ENCODE results near the gene INO80B. TPM values are rescaled to one million over a fixed set of nuclear protein-coding genes. Genes with fewer than 3 reads are reported as not detected.

INO80B gene
- total and polyA plus RNA-seq, 9 of the 15 experiments (the other 6 are each of a cell fraction or from before 2014, with no cell fraction given) = 0.41 to 22.6 (median 9.0) TPM

DNA sequence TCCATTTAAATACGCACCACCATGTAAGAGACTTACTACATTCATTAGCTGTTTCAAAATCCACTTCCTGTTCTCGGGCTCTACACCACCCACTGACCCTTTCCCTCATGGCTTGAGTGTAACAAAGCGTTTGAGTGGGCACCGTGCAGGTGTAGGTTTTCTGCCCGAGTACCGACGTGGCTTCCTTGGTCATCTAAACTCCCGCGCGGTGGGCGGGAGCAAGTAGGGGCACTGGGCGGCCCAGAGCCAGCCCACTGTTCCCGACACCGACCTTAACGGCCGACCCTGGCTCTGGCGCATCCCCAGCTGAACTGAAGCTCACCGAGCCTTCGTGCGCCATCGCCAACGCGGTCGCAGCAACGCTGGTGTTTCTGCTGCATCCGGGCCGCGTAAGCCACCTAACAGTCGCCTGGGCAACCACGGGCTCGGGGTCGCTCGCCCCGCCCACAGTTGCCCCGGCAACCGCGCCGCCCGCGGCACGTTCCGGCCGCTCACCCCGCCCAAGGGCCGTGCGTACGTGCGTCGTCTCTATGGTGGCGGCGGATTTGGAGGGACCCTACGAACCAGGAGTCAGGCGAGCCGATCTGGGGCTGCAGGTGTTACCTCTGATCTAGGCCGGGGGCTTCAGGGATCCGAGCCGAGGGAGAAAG lies 33.5 kb upstream of the INO80B start, which contains the start of the genes C2orf81 and WDR54 (continued):
- TF ChIP-seq, protein P1, sequence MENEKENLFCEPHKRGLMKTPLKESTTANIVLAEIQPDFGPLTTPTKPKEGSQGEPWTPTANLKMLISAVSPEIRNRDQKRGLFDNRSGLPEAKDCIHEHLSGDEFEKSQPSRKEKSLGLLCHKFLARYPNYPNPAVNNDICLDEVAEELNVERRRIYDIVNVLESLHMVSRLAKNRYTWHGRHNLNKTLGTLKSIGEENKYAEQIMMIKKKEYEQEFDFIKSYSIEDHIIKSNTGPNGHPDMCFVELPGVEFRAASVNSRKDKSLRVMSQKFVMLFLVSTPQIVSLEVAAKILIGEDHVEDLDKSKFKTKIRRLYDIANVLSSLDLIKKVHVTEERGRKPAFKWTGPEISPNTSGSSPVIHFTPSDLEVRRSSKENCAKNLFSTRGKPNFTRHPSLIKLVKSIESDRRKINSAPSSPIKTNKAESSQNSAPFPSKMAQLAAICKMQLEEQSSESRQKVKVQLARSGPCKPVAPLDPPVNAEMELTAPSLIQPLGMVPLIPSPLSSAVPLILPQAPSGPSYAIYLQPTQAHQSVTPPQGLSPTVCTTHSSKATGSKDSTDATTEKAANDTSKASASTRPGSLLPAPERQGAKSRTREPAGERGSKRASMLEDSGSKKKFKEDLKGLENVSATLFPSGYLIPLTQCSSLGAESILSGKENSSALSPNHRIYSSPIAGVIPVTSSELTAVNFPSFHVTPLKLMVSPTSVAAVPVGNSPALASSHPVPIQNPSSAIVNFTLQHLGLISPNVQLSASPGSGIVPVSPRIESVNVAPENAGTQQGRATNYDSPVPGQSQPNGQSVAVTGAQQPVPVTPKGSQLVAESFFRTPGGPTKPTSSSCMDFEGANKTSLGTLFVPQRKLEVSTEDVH (IDR thresholded peaks at IDR 0.05; ENCODE audit: low read depth, partially characterized antibody) = no peak
- TF ChIP-seq ZKSCAN8 (CRISPR knock-in tag; IDR thresholded peaks at IDR 0.05) (no peak), SPI1 (IDR thresholded peaks at IDR 0.05; ENCODE audit: borderline replicate concordance, low read depth, low read length) (peak; percentile 79), HMGN3 (IDR thresholded peaks at IDR 0.05; ENCODE audit: borderline replicate concordance, extremely low read depth, insufficient read length, low read depth, low read length) (no peak), ETV1 (tag; conservative IDR thresholded peaks at IDR 0.05; ENCODE audit: low read depth) (peak; percentile 33; the same call in 1 of the 2 replicates), ZNF707 (CRISPR knock-in tag; conservative IDR thresholded peaks at IDR 0.05) (no peak), L3MBTL2 (IDR thresholded peaks at IDR 0.05) (peak; percentile 88), KLF10 (CRISPR knock-in tag; IDR thresholded peaks at IDR 0.05) (no peak), MTA2 (IDR thresholded peaks at IDR 0.05; ENCODE audit: low read depth) (no peak), ATF1 (CRISPR knock-in tag; IDR thresholded peaks at IDR 0.05) (no peak), ATF1 (tag; IDR thresholded peaks at IDR 0.05) (peak; percentile 69), ELF2 (CRISPR knock-in tag; IDR thresholded peaks at IDR 0.05) (no peak), RBM22 (IDR thresholded peaks at IDR 0.05; ENCODE audit: low read depth, low read length, poor library complexity, severe bottlenecking) (peak; percentile 100), TEAD1 (CRISPR knock-in tag; IDR thresholded peaks at IDR 0.05) (no peak; a peak in 1 of 4 replicates), ZNF311 (CRISPR knock-in tag; IDR thresholded peaks at IDR 0.05) (no peak), TGIF2 (CRISPR knock-in tag; IDR thresholded peaks at IDR 0.05) (no peak), NR2C2 (CRISPR knock-in tag; IDR thresholded peaks at IDR 0.05) (no peak), NR2C2 (tag; IDR thresholded peaks at IDR 0.05) (peak; percentile 40; the same call in 1 of the 2 replicates), MAZ (CRISPR knock-in tag; conservative IDR thresholded peaks at IDR 0.05 in 1 of 2, IDR thresholded peaks at IDR 0.05 in 1 of 2) (peak in 1 of 2 experiments; percentile 13; a peak in 3 of 4 replicates), SAFB (IDR thresholded peaks at IDR 0.05; ENCODE audit: borderline replicate concordance, low read depth, low read length) (no peak), LEF1 (IDR thresholded peaks at IDR 0.05) (no peak), ETV6 (IDR thresholded peaks at IDR 0.05; ENCODE audit: borderline replicate concordance in 1 of 2, low read depth in 2 of 2, low read length in 1 of 2) (no peak), ETV6 (CRISPR knock-in tag; IDR thresholded peaks at IDR 0.05; ENCODE audit: borderline replicate concordance) (no peak), NCOA4 (IDR thresholded peaks at IDR 0.05; ENCODE audit: partially characterized antibody) (no peak), ZNF780A (CRISPR knock-in tag; IDR thresholded peaks at IDR 0.05) (no peak), BMI1 (IDR thresholded peaks at IDR 0.05; ENCODE audit: low read length) (peak; percentile 97), BRF1 (IDR thresholded peaks at IDR 0.05; ENCODE audit: borderline replicate concordance, extremely low read depth, insufficient read length) (no peak)
- TF ChIP-seq, protein P2, sequence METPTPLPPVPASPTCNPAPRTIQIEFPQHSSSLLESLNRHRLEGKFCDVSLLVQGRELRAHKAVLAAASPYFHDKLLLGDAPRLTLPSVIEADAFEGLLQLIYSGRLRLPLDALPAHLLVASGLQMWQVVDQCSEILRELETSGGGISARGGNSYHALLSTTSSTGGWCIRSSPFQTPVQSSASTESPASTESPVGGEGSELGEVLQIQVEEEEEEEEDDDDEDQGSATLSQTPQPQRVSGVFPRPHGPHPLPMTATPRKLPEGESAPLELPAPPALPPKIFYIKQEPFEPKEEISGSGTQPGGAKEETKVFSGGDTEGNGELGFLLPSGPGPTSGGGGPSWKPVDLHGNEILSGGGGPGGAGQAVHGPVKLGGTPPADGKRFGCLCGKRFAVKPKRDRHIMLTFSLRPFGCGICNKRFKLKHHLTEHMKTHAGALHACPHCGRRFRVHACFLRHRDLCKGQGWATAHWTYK (CRISPR knock-in tag; IDR thresholded peaks at IDR 0.05) = no peak; the same call in 1 of the 2 replicates

Measured in K562 (cell line).